GM11168 (cell line): ENCODE results near the gene UQCRC1.

Experiments
- in situ Hi-C: fragments of 300-500 bp; cut with MboI; formaldehyde crosslinking; loops from one replicate; pipeline ENCODE4 v1.12.0; 2022; ENCODE audit warnings: low sequenced_read_pairs; ENCODE audit not compliant: unreplicated experiment

Gene UQCRC1

GRCh38 chr3:48609088-48610005, at the start of gene UQCRC1:
UQCRC1 (minus strand) TSS chr3:48609646; CDS start chr3:48609620, 26 bp downstream.
- in situ Hi-C loops = no loop called here

GRCh38 chr3:48656841-48657281, 47.4 kb upstream of the UQCRC1 start:
- in situ Hi-C loops = no loop called here

GRCh38 chr3:48656061-48656840, 46.8 kb upstream of the UQCRC1 start:
- in situ Hi-C loops = no loop called here

- in situ Hi-C loops = no loop called here
Measured at GRCh38 chr3:48655606-48656005, 46.2 kb upstream of the UQCRC1 start.

- in situ Hi-C loops = no loop called here
Measured at GRCh38 chr3:48655063-48655462, 45.6 kb upstream of the UQCRC1 start.

GRCh38 chr3:48652923-48653715, 43.7 kb upstream of the UQCRC1 start:
- in situ Hi-C loops = no loop called here

- in situ Hi-C loops = no loop called here
Measured at GRCh38 chr3:48651771-48652170, 42.3 kb upstream of the UQCRC1 start.

GRCh38 chr3:48650723-48651122, 41.3 kb upstream of the UQCRC1 start:
- in situ Hi-C loops = no loop called here

- in situ Hi-C loops = no loop called here
Measured at GRCh38 chr3:48648188-48648850, 38.9 kb upstream of the UQCRC1 start.

- in situ Hi-C loops = no loop called here
Measured at GRCh38 chr3:48647714-48648113, 38.3 kb upstream of the UQCRC1 start.

- in situ Hi-C loops = no loop called here
Measured at GRCh38 chr3:48644898-48645760, 35.7 kb upstream of the UQCRC1 start.

GRCh38 chr3:48642605-48643004, 33.2 kb upstream of the UQCRC1 start:
- in situ Hi-C loops = no loop called here

- in situ Hi-C loops = no loop called here
Measured at GRCh38 chr3:48641396-48641795, 31.9 kb upstream of the UQCRC1 start.

- in situ Hi-C loops = no loop called here
Measured at GRCh38 chr3:48639944-48640606, 30.6 kb upstream of the UQCRC1 start.

- in situ Hi-C loops = no loop called here
Measured at GRCh38 chr3:48637305-48637704, 27.9 kb upstream of the UQCRC1 start.

- in situ Hi-C loops = no loop called here
Measured at GRCh38 chr3:48636149-48636655, 26.8 kb upstream of the UQCRC1 start.

- in situ Hi-C loops = no loop called here
Measured at GRCh38 chr3:48635222-48636021, 26.0 kb upstream of the UQCRC1 start, which contains the start of gene SLC26A6. SLC26A6 (minus strand) TSS chr3:48635461; CDS start chr3:48635393, 68 bp downstream.
